Measurements from ENCODE around the gene WHRN. TPM values are rescaled to one million over a fixed set of nuclear protein-coding genes. Genes with fewer than 3 reads are reported as not detected.

WHRN gene
- total and polyA plus RNA-seq, 2 experiments from 2014 or later = 8.3 to 8.9 TPM

DNA sequence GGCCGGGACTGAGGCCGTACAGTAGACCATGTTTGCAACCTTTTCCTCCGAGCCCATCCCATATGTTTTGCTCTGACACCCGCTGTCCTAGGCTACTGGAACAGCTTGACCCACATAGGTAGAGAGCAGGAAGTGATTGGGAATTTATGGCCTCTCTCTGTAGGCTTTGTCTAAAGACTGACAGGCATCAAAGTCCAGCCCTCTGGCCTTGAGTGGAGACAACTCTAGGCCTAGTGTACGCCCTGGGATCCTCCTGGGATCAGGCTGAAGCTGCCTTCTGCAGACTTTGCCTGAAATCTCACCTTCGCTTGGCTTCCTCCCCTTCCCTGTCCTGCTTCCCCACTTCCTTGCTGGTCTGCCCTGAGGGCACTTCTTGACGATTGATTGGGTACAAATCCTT is 103.9 kb downstream of the WHRN start:
- no peak overlapping the region for H3K4me2 ChIP-seq
- no peak overlapping the region for H3K27ac Mint-ChIP-seq
- H3K9me2 ChIP-seq (ENCODE audit: insufficient read depth) = no peaks in the 10 kb centered on the region

More for the DNA sequence above, 103.9 kb downstream of the WHRN start:
- Mint-ChIP-seq H3K27me3 (ENCODE audit: insufficient read depth, low read depth, poor library complexity) (peaks cover 18% of the 10 kb centered on the region), H3K9me3 (no peaks in the 10 kb centered on the region), H3K4me1 (peaks cover 22% of the 10 kb centered on the region), H3K4me3 (no peak overlapping the region), H3K36me3 (ENCODE audit: low read depth) (0 out of 3 replicates have a peak, but pooled peaks cover 6% of the 10 kb centered on the region)
- Histone ChIP-seq H3K4me1 (ENCODE audit: insufficient read depth) (peaks cover 11% of the 10 kb centered on the region; the same call in 1 of the 2 replicates), H3K27ac (ENCODE audit: low read depth) (no peak overlapping the region), H3K4me3 (no peak overlapping the region), H3K79me2 (replicated peaks; ENCODE audit: insufficient read depth) (no peaks in the 10 kb centered on the region; the same call in 1 of the 2 replicates), H3K27me3 (ENCODE audit: insufficient read depth) (no peaks in the 10 kb centered on the region), H3K36me3 (ENCODE audit: insufficient read depth) (no peaks in the 10 kb centered on the region), H3F3A (replicated peaks; ENCODE audit: low read depth) (peaks cover 10% of the 10 kb centered on the region), H2AFZ (no peak overlapping the region), H4K20me1 (replicated peaks; ENCODE audit: insufficient read depth) (no peaks in the 10 kb centered on the region)
- no peak for TF ChIP-seq ETS1 (IDR thresholded peaks at IDR 0.05)
- no peak for TF ChIP-seq JUNB (IDR thresholded peaks at IDR 0.05; ENCODE audit: unreplicated experiment)
- TF ChIP-seq, protein P1, sequence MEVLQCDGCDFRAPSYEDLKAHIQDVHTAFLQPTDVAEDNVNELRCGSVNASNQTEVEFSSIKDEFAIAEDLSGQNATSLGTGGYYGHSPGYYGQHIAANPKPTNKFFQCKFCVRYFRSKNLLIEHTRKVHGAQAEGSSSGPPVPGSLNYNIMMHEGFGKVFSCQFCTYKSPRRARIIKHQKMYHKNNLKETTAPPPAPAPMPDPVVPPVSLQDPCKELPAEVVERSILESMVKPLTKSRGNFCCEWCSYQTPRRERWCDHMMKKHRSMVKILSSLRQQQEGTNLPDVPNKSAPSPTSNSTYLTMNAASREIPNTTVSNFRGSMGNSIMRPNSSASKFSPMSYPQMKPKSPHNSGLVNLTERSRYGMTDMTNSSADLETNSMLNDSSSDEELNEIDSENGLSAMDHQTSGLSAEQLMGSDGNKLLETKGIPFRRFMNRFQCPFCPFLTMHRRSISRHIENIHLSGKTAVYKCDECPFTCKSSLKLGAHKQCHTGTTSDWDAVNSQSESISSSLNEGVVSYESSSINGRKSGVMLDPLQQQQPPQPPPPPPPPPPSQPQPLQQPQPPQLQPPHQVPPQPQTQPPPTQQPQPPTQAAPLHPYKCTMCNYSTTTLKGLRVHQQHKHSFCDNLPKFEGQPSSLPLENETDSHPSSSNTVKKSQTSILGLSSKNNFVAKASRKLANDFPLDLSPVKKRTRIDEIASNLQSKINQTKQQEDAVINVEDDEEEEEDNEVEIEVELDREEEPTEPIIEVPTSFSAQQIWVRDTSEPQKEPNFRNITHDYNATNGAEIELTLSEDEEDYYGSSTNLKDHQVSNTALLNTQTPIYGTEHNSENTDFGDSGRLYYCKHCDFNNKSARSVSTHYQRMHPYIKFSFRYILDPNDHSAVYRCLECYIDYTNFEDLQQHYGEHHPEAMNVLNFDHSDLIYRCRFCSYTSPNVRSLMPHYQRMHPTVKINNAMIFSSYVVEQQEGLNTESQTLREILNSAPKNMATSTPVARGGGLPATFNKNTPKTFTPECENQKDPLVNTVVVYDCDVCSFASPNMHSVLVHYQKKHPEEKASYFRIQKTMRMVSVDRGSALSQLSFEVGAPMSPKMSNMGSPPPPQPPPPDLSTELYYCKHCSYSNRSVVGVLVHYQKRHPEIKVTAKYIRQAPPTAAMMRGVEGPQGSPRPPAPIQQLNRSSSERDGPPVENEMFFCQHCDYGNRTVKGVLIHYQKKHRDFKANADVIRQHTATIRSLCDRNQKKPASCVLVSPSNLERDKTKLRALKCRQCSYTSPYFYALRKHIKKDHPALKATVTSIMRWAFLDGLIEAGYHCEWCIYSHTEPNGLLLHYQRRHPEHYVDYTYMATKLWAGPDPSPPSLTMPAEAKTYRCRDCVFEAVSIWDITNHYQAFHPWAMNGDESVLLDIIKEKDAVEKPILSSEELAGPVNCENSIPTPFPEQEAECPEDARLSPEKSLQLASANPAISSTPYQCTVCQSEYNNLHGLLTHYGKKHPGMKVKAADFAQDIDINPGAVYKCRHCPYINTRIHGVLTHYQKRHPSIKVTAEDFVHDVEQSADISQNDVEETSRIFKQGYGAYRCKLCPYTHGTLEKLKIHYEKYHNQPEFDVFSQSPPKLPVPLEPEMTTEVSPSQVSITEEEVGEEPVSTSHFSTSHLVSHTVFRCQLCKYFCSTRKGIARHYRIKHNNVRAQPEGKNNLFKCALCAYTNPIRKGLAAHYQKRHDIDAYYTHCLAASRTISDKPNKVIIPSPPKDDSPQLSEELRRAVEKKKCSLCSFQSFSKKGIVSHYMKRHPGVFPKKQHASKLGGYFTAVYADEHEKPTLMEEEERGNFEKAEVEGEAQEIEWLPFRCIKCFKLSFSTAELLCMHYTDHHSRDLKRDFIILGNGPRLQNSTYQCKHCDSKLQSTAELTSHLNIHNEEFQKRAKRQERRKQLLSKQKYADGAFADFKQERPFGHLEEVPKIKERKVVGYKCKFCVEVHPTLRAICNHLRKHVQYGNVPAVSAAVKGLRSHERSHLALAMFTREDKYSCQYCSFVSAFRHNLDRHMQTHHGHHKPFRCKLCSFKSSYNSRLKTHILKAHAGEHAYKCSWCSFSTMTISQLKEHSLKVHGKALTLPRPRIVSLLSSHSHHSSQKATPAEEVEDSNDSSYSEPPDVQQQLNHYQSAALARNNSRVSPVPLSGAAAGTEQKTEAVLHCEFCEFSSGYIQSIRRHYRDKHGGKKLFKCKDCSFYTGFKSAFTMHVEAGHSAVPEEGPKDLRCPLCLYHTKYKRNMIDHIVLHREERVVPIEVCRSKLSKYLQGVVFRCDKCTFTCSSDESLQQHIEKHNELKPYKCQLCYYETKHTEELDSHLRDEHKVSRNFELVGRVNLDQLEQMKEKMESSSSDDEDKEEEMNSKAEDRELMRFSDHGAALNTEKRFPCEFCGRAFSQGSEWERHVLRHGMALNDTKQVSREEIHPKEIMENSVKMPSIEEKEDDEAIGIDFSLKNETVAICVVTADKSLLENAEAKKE (CRISPR knock-in tag; IDR thresholded peaks at IDR 0.05) = no peak
- no peak for TF ChIP-seq CREB1 (CRISPR knock-in tag; IDR thresholded peaks at IDR 0.05; ENCODE audit: low read depth)
- no peak for TF ChIP-seq POLR2AphosphoS5 (IDR thresholded peaks at IDR 0.05; ENCODE audit: low read depth)
- no peak for TF ChIP-seq NANOG (IDR thresholded peaks at IDR 0.05; ENCODE audit: borderline replicate concordance)
- TF ChIP-seq ZNF331 (CRISPR knock-in tag; IDR thresholded peaks at IDR 0.05; ENCODE audit: low read depth) = no peak
- TF ChIP-seq STAT1 (IDR thresholded peaks at IDR 0.05; ENCODE audit: unreplicated experiment) = no peak
- no peak for TF ChIP-seq ZNF114 (CRISPR knock-in tag; IDR thresholded peaks at IDR 0.05)
- no peak for TF ChIP-seq EZH2 (IDR thresholded peaks at IDR 0.05; ENCODE audit: low read depth, unreplicated experiment)
- TF ChIP-seq REST (IDR thresholded peaks at IDR 0.05; ENCODE audit: unreplicated experiment) = no peak
- TF ChIP-seq EZH2phosphoT487 (IDR thresholded peaks at IDR 0.05; ENCODE audit: unreplicated experiment) = no peak
- no peak for DNase-seq (ENCODE audit: low spot score)
- no peak for ATAC-seq

All from GM23338 (cell line).